Spleen (tissue), 11 donors: ENCODE data around the gene SLC33A1. TPM values are rescaled to one million over a fixed set of nuclear protein-coding genes. Genes with fewer than 3 reads are reported as not detected.

Source experiments
- DNase-seq: peaks from one replicate; pipeline ENCODE4 v3.0.0-alpha.2; 2020
- H3K27ac ChIP-seq, 8 donors: fragments of 200-600 bp; sonication (generic) in 7 of 8; 1 replicate in 4 of 8; 2 replicates in 4 of 8; pipeline versions ENCODE4 v1.5.0 to v1.8.0; 2016 to 2021; ENCODE audit warnings: inconsistent platforms in 4 of 8, mild to moderate bottlenecking in 4 of 8, moderate library complexity in 1 of 8
- H3K27me3 ChIP-seq, 7 donors: fragments of 200-600 bp; sonication (generic) in 6 of 7; replicated peaks in 1 of 7; 1 replicate in 4 of 7; 2 replicates in 3 of 7; pipeline versions ENCODE4 v1.5.0 to v1.8.0; 2016 to 2021; ENCODE audit warnings: inconsistent platforms in 3 of 7, mild to moderate bottlenecking in 1 of 7
- H3K36me3 ChIP-seq, 6 donors: fragments of 200-600 bp; sonication (generic) in 5 of 6; 1 replicate in 4 of 6; 2 replicates in 2 of 6; pipeline versions ENCODE4 v1.5.0 to v1.8.0; 2016 to 2021; ENCODE audit warnings: inconsistent platforms in 2 of 6
- H3K4me1 ChIP-seq, 6 donors: fragments of 200-600 bp; sonication (generic) in 5 of 6; 1 replicate in 3 of 6; 2 replicates in 3 of 6; pipeline versions ENCODE4 v1.5.0 to v1.8.0; 2016 to 2021; ENCODE audit warnings: inconsistent platforms in 3 of 6
- H3K4me3 ChIP-seq, 8 donors: fragments of 200-600 bp; sonication (generic) in 7 of 8; 1 replicate in 4 of 8; 2 replicates in 4 of 8; pipeline versions ENCODE4 v1.5.0 to v1.8.0; 2016 to 2021; ENCODE audit warnings: inconsistent platforms in 4 of 8, mild to moderate bottlenecking in 4 of 8, moderate library complexity in 2 of 8
- H3K9me3 ChIP-seq, 8 donors: fragments of 200-600 bp; sonication (generic) in 7 of 8; 1 replicate in 4 of 8; 2 replicates in 4 of 8; pipeline versions ENCODE4 v1.5.0 to v1.8.0; 2016 to 2021; ENCODE audit warnings: inconsistent platforms in 4 of 8
- POLR2A ChIP-seq, 3 donors: fragments of 450-650 bp; IDR thresholded peaks; one replicate each; pipeline ENCODE4 v1.5.1; 2017; ENCODE audit warnings: antibody characterized with exemption in 3 of 3, mild to moderate bottlenecking in 1 of 3
- POLR2AphosphoS5 ChIP-seq, 3 donors: sonication (generic); formaldehyde crosslinking; IDR thresholded peaks; one replicate each; pipeline ENCODE4 v1.5.1; 2017; ENCODE audit warnings: antibody characterized with exemption in 3 of 3
- WGBS, 5 donors: extraction: QIAGEN DNeasy Blood & Tissue Kit in 3 of 5; methylation state at CpG; one replicate each; pipeline versions ENCODE4 v1.1.5 to v1.1.7; 2013 to 2018; 5-methylcytosine and 5-hydroxymethylcytosine counted together
- intact Hi-C: fragments of 100-400 bp; cut with DNase I; formaldehyde crosslinking; loops from one replicate; pipeline ENCODE4 v1.15.0; 2023; ENCODE audit warnings: low total_unique reads
- polyA plus RNA-seq, 3 donors: library from polyadenylated mRNA; stranded (reverse); fragments of 200-250 nt; gene quantifications; one replicate each; pipeline ENCODE4 v1.2.1, GENCODE V29; 2013
- total RNA-seq, 7 donors: library from RNA; depleted of rRNA in 3 of 7; stranded (reverse); fragments of >200 nt in 3 of 7; fragmentation: NEBNext Ultra II Directional in 4 of 7; extraction: Animal tissue kit (Norgen Biotek cat#: 25700) in 4 of 7; gene quantifications; one replicate each; pipeline versions ENCODE4 v1.1.0 to v1.2.1, GENCODE V29; 2016 to 2021
- TF ChIP-seq, protein P1 (sequence below), 11 experiments: fragments of 200-600 bp in 7 of 11; fragments of 450-650 bp in 4 of 11; sonication (generic) in 4 of 11; IDR thresholded peaks in 8 of 11; conservative IDR thresholded peaks in 3 of 11; 1 replicate in 7 of 11; 2 replicates in 4 of 11; pipeline versions ENCODE4 v1.4.0 to v1.8.0; 2016 to 2021; ENCODE audit warnings: antibody characterized with exemption in 11 of 11, inconsistent platforms in 4 of 11, mild to moderate bottlenecking in 1 of 11
- donor health status: healthy with polysubstance abuse.
- donor health status: DM: no; HTN: no; CAD: no; lungs with moderate emphysema.
- donor health status: DM: no; HTN: no; CAD: no.
- donor health status: Bipolar disorder and iron deficiency.
- donor health status: healthy.
- donor health status: DM: no; HTN: no; CAD: no.
- donor health status: DM: yes; HTN: yes; CAD: no.

The SLC33A1 gene
- total and polyA plus RNA-seq, 10 donors, result 5.0 to 37.4 (median 25.5) TPM

GRCh38 chr3:155772801-155773200 lies 81.4 kb downstream of the SLC33A1 start:
- Histone ChIP-seq H3K9me3 (peaks cover 0 to 14% (median 10%) of the 10 kb centered on the region in 8 donors), H3K27me3 (no peaks in the 10 kb centered on the region), H3K4me1 (no peaks in the 10 kb centered on the region), H3K27ac (no peak overlapping the region), H3K36me3 (peaks cover 0 to 56% (median 6%) of the 10 kb centered on the region in 6 donors), H3K4me3 (no peak overlapping the region)
- WGBS, 5 donors, result 88 to 100% (median 90%) methylated on average over 1 of the region's 1 CpG
- intact Hi-C loops, result no loop called here
- DNase-seq, result no peak
- TF ChIP-seq POLR2A (IDR thresholded peaks at IDR 0.05), result no peak
- TF ChIP-seq POLR2AphosphoS5 (IDR thresholded peaks at IDR 0.05), result no peak
- TF ChIP-seq, protein P1, sequence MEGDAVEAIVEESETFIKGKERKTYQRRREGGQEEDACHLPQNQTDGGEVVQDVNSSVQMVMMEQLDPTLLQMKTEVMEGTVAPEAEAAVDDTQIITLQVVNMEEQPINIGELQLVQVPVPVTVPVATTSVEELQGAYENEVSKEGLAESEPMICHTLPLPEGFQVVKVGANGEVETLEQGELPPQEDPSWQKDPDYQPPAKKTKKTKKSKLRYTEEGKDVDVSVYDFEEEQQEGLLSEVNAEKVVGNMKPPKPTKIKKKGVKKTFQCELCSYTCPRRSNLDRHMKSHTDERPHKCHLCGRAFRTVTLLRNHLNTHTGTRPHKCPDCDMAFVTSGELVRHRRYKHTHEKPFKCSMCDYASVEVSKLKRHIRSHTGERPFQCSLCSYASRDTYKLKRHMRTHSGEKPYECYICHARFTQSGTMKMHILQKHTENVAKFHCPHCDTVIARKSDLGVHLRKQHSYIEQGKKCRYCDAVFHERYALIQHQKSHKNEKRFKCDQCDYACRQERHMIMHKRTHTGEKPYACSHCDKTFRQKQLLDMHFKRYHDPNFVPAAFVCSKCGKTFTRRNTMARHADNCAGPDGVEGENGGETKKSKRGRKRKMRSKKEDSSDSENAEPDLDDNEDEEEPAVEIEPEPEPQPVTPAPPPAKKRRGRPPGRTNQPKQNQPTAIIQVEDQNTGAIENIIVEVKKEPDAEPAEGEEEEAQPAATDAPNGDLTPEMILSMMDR (IDR thresholded peaks at IDR 0.05 in 8 of 11, conservative IDR thresholded peaks at IDR 0.05 in 3 of 11), result no peak

GRCh38 chr3:155771126-155771525 lies 83.1 kb downstream of the SLC33A1 start:
- WGBS, 5 donors, result 87 to 99% (median 89%) methylated on average over 6 of the region's 6 CpGs
- TF ChIP-seq POLR2A (IDR thresholded peaks at IDR 0.05) (no peak), POLR2AphosphoS5 (IDR thresholded peaks at IDR 0.05) (no peak)
- TF ChIP-seq, protein P1 (IDR thresholded peaks at IDR 0.05 in 8 of 11, conservative IDR thresholded peaks at IDR 0.05 in 3 of 11), result no peak
- no peak overlapping the region for H3K27ac ChIP-seq
- intact Hi-C loops, result no loop called here
- H3K36me3 ChIP-seq, result peaks cover 0 to 66% (median 6%) of the 10 kb centered on the region in 6 donors
- DNase-seq, result no peak
- H3K4me3 ChIP-seq, result no peak overlapping the region
- peaks cover 0 to 14% (median 10%) of the 10 kb centered on the region in 8 donors for H3K9me3 ChIP-seq
- no peaks in the 10 kb centered on the region for H3K27me3 ChIP-seq
- H3K4me1 ChIP-seq, result no peaks in the 10 kb centered on the region

Other genes starting within 250 kb of the SLC33A1 start
- gene PLCH1, start 109.4 kb downstream of the SLC33A1 start, total RNA-seq, result under 1 TPM in 6 of 7 donors, not detected in 1; 0.06 to 0.37 (median 0.23) TPM
- gene PLCH1, start 109.4 kb downstream of the SLC33A1 start, polyA plus RNA-seq, result under 1 TPM; 0.02 to 0.04 (median 0.03) TPM
- 1 to 10 TPM; 1.6 to 6.0 (median 2.2) TPM for gene C3orf33, start 48.1 kb downstream of the SLC33A1 start, total RNA-seq
- gene C3orf33, start 48.1 kb downstream of the SLC33A1 start, polyA plus RNA-seq, result 1 to 10 TPM; 1.5 to 2.9 (median 1.8) TPM
- gene GMPS, start 16.2 kb upstream of the SLC33A1 start, total RNA-seq, result 10 to 100 TPM; 32.3 to 47.4 (median 39.8) TPM
- 10 to 100 TPM; 10.8 to 18.1 (median 16.4) TPM for gene GMPS, start 16.2 kb upstream of the SLC33A1 start, polyA plus RNA-seq